B cell (primary cell): ENCODE measurements around the gene RBM20. TPM values are rescaled to one million over a fixed set of nuclear protein-coding genes. Genes with fewer than 3 reads are reported as not detected.

Source experiments
- ATAC-seq: fragments of 200-7000 bp; cut with Tn5 transposase; one replicate; pipeline ENCODE4 v1.10.0; 2021; ENCODE audit warnings: low read depth, mild to moderate bottlenecking, moderate number of reproducible peaks, moderate library complexity
- CTCF ChIA-PET: fragments of 350-600 bp; sonication (Branson Sonifier 250); formaldehyde crosslinking; loops from one replicate; lab custom pipeline; 2021; ENCODE audit warnings: antibody characterized with exemption, inconsistent platforms; lab: Charles Lee
- POLR2A ChIA-PET: fragments of 350-600 bp; sonication (Branson Sonifier 250); formaldehyde crosslinking; loops from one replicate; lab custom pipeline; 2021; ENCODE audit warnings: antibody characterized with exemption; lab: Charles Lee
- DNase-seq: peaks from one replicate; pipeline ENCODE4 v3.0.0; 2013
- H2AFZ ChIP-seq: 2 replicates; pipeline ENCODE4 v1.6.1; 2012; ENCODE audit warnings: mild to moderate bottlenecking, low read depth, low read length; ENCODE audit not compliant: insufficient read depth, poor library complexity, severe bottlenecking
- H3K27ac ChIP-seq, 2 donors: 1 replicate in 1 of 2; 2 replicates in 1 of 2; pipeline ENCODE4 v1.5.1; 2012 to 2013; ENCODE audit warnings: low read length in 2 of 2, mild to moderate bottlenecking in 2 of 2, moderate library complexity in 1 of 2
- H3K27me3 ChIP-seq, 4 experiments: fragments of 200-600 bp in 1 of 4; sonication (generic) in 1 of 4; replicated peaks in 1 of 4; 1 replicate in 2 of 4; 2 replicates in 2 of 4; pipeline versions ENCODE4 v1.6.1 to v1.7.0; 2013 to 2016; ENCODE audit warnings: low read length in 3 of 4, mild to moderate bottlenecking in 2 of 4, mixed read lengths in 1 of 4, moderate library complexity in 1 of 4; ENCODE audit not compliant: insufficient read depth in 4 of 4, control insufficient read depth in 3 of 4; ENCODE audit errors: control extremely low read depth in 1 of 4
- H3K36me3 ChIP-seq, 2 experiments: replicated peaks in 1 of 2; 1 replicate in 1 of 2; 2 replicates in 1 of 2; pipeline versions ENCODE4 v1.6.1 to v1.7.1; 2013; ENCODE audit warnings: low read length in 1 of 2; ENCODE audit not compliant: insufficient read depth in 2 of 2, control insufficient read depth in 1 of 2; ENCODE audit errors: control extremely low read depth in 1 of 2, extremely low read depth in 1 of 2
- H3K4me1 ChIP-seq, 2 donors: fragments of 200-600 bp in 1 of 2; sonication (generic) in 1 of 2; 1 replicate in 1 of 2; 2 replicates in 1 of 2; pipeline versions ENCODE4 v1.5.1 to v1.6.1; 2013 to 2017; ENCODE audit warnings: low read length in 2 of 2; ENCODE audit not compliant: control insufficient read depth in 2 of 2, insufficient read depth in 2 of 2
- H3K4me2 ChIP-seq: replicated peaks from 2 replicates; pipeline ENCODE3; 2012; ENCODE audit warnings: mild to moderate bottlenecking, low read depth, low read length; ENCODE audit not compliant: poor library complexity, severe bottlenecking
- H3K4me3 ChIP-seq, 5 experiments: fragments of 200-600 bp in 1 of 5; sonication (generic) in 1 of 5; 1 replicate in 3 of 5; 2 replicates in 2 of 5; pipeline versions ENCODE4 v1.5.1 to v1.7.0; 2011 to 2016; ENCODE audit warnings: low read length in 4 of 5, mild to moderate bottlenecking in 4 of 5, low read depth in 2 of 5, control low read depth in 1 of 5, moderate library complexity in 1 of 5; ENCODE audit not compliant: insufficient read depth in 1 of 5; ENCODE audit errors: control extremely low read depth in 1 of 5, extremely low read depth in 1 of 5
- H3K79me2 ChIP-seq: fragments of 200-600 bp; sonication (generic); one replicate; pipeline ENCODE4 v1.6.0; 2016; ENCODE audit warnings: low read length; ENCODE audit not compliant: control insufficient read depth, insufficient read depth
- H3K9ac ChIP-seq: fragments of 200-600 bp; sonication (generic); 2 replicates; pipeline ENCODE4 v1.6.1; 2017; ENCODE audit warnings: mild to moderate bottlenecking, low read length, moderate library complexity
- H3K9me3 ChIP-seq, 3 donors: one replicate each; pipeline versions ENCODE4 v1.6.1 to v1.7.1; 2013; ENCODE audit warnings: low read length in 2 of 3; ENCODE audit not compliant: control insufficient read depth in 2 of 3, insufficient read depth in 1 of 3; ENCODE audit errors: control extremely low read depth in 1 of 3
- H4K20me1 ChIP-seq: 2 replicates; pipeline ENCODE4 v1.6.0; 2012; ENCODE audit warnings: mild to moderate bottlenecking, low read length; ENCODE audit not compliant: insufficient read depth, control insufficient read depth, poor library complexity, severe bottlenecking
- H3K27ac Mint-ChIP-seq: one replicate; pipeline ENCODE4 v1.8.0; 2021; ENCODE audit warnings: mixed read lengths
- H3K27me3 Mint-ChIP-seq: one replicate; pipeline ENCODE4 v1.8.0; 2021; ENCODE audit warnings: mixed read lengths
- H3K4me1 Mint-ChIP-seq: one replicate; pipeline ENCODE4 v1.8.0; 2021; ENCODE audit warnings: mixed read lengths
- H3K4me3 Mint-ChIP-seq: one replicate; pipeline ENCODE4 v1.8.0; 2021; ENCODE audit warnings: mixed read lengths
- H3K9me3 Mint-ChIP-seq: one replicate; pipeline ENCODE4 v1.8.0; 2022; ENCODE audit warnings: mixed read lengths; ENCODE audit not compliant: insufficient read depth
- CTCF ChIP-seq: fragments of 200-600 bp; IDR thresholded peaks from one replicate; pipeline ENCODE4 v1.8.0; 2022; ENCODE audit warnings: antibody characterized with exemption, mild to moderate bottlenecking
- EZH2 ChIP-seq: IDR thresholded peaks from 2 replicates; pipeline ENCODE4 v1.6.1; 2012; ENCODE audit warnings: borderline replicate concordance, low read depth, mild to moderate bottlenecking, moderate library complexity, low read length; ENCODE audit not compliant: insufficient read depth, poor library complexity, severe bottlenecking
- WGBS: methylation state at CpG from one replicate; pipeline ENCODE4 v1.1.5; 2013; ENCODE audit warnings: missing lambda C conversion rate; ENCODE audit not compliant: insufficient coverage; 5-methylcytosine and 5-hydroxymethylcytosine counted together
- intact Hi-C: fragments of 100-400 bp; cut with micrococcal nuclease; formaldehyde crosslinking; loops from one replicate; pipeline ENCODE4 v1.10.0; 2022
- polyA plus RNA-seq: library from polyadenylated mRNA; depleted of rRNA; stranded (reverse); fragments of >200 nt; gene quantifications from 2 replicates; pipeline ENCODE4 v1.2.3, GENCODE V29; 2012
- total RNA-seq, 2 donors: library from RNA; stranded (reverse); fragments of 120-200 nt in 1 of 2; gene quantifications; 1 replicate in 1 of 2; 2 replicates in 1 of 2; pipeline versions ENCODE4 v1.2.3 to v1.2.4, GENCODE V29; 2013 to 2022

The RBM20 gene
- total and polyA plus RNA-seq, 2 donors (not counting 1 experiment from before 2014, with no cell fraction given): not detected

GRCh38 chr10:110834629-110835301 is 190.6 kb downstream of the RBM20 start:
- no peaks in the 10 kb centered on the region for H3K27me3 ChIP-seq
- ATAC-seq (peak; percentile 14), DNase-seq (no peak)
- no peaks in the 10 kb centered on the region for H3K79me2 ChIP-seq
- no peak overlapping the region for H3K27ac ChIP-seq
- WGBS: 47% methylated on average over 4 of the region's 6 CpGs
- no peaks in the 10 kb centered on the region for H3K27me3 Mint-ChIP-seq
- H3K4me2 ChIP-seq: no peak overlapping the region
- H3K9me3 Mint-ChIP-seq: no peaks in the 10 kb centered on the region
- no peak overlapping the region for H3K27ac Mint-ChIP-seq
- intact Hi-C loops: no loop called here
- H3K4me1 ChIP-seq: peaks cover 15 to 29% of the 10 kb centered on the region in 2 donors
- no peaks in the 10 kb centered on the region for H3K36me3 ChIP-seq
- no peak overlapping the region for H3K4me3 Mint-ChIP-seq
- TF ChIP-seq CTCF: no peak
- no peak for TF ChIP-seq EZH2
- no peaks in the 10 kb centered on the region for H3K9me3 ChIP-seq
- no peaks in the 10 kb centered on the region for H4K20me1 ChIP-seq
- H3K4me1 Mint-ChIP-seq: peaks cover 33% of the 10 kb centered on the region
- H3K9ac ChIP-seq: no peak overlapping the region
- CTCF ChIA-PET: interaction anchor here (1.5 to 2.7 kb wide), 2 partner anchors 31 to 38 kb away, joined by 3 to 13 read pairs; no protein-coding TSS in a partner anchor
- peak overlapping the region; percentile 50 for H2AFZ ChIP-seq
- no peak overlapping the region for H3K4me3 ChIP-seq
- POLR2A ChIA-PET: no interaction called here

GRCh38 chr10:110835841-110836240 is 191.7 kb downstream of the RBM20 start:
- Histone ChIP-seq H3K27ac (no peak overlapping the region), H2AFZ (no peak overlapping the region), H3K27me3 (no peaks in the 10 kb centered on the region), H3K9ac (no peak overlapping the region), H4K20me1 (no peaks in the 10 kb centered on the region), H3K36me3 (no peaks in the 10 kb centered on the region), H3K4me3 (no peak overlapping the region), H3K4me1 (peaks cover 9 to 25% of the 10 kb centered on the region in 2 donors), H3K79me2 (no peaks in the 10 kb centered on the region), H3K9me3 (no peaks in the 10 kb centered on the region), H3K4me2 (no peak overlapping the region)
- ATAC-seq (no peak), DNase-seq (no peak)
- Mint-ChIP-seq H3K4me3 (no peak overlapping the region), H3K27me3 (no peaks in the 10 kb centered on the region), H3K9me3 (no peaks in the 10 kb centered on the region), H3K27ac (peak overlapping the region; percentile 12), H3K4me1 (peaks cover 29% of the 10 kb centered on the region)
- 68% methylated on average over 7 of the region's 7 CpGs for WGBS
- TF ChIP-seq EZH2 (no peak), CTCF (no peak)
- ChIA-PET CTCF (interaction anchor here (1.1 to 2.7 kb wide), 2 partner anchors 32 kb away, joined by 4 to 13 read pairs; no protein-coding TSS in a partner anchor), POLR2A (no interaction called here)
- intact Hi-C loops: no loop called here
